ENCODE data around the gene SEC62.

Gene SEC62, protein sequence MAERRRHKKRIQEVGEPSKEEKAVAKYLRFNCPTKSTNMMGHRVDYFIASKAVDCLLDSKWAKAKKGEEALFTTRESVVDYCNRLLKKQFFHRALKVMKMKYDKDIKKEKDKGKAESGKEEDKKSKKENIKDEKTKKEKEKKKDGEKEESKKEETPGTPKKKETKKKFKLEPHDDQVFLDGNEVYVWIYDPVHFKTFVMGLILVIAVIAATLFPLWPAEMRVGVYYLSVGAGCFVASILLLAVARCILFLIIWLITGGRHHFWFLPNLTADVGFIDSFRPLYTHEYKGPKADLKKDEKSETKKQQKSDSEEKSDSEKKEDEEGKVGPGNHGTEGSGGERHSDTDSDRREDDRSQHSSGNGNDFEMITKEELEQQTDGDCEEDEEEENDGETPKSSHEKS

GRCh38 chr3:169966428-169966950, at the start of gene SEC62:
TSS of gene SEC62 (plus strand) at chr3:169966807. CDS start at chr3:169966823, 16 bp downstream.
- Histone ChIP-seq H3K9me3 (ENCODE audit: insufficient read depth, low read length, severe bottlenecking) (no peaks in the 10 kb centered on the region), H3K36me3 (ENCODE audit: insufficient read depth, low read length) (peaks cover 6% of the 10 kb centered on the region), H3K27me3 (ENCODE audit: insufficient read depth, low read length, poor library complexity) (no peaks in the 10 kb centered on the region), H4K20me1 (ENCODE audit: insufficient read depth, low read length) (peaks cover 33% of the 10 kb centered on the region; the same call in 1 of the 2 replicates), H3K4me2 (ENCODE audit: insufficient read depth, low read length) (peak within 1 kb of the TSS; percentile 73), H3K9ac (ENCODE audit: low read depth, low read length) (peak within 1 kb of the TSS; percentile 73), H3K79me2 (ENCODE audit: insufficient read depth, low read length) (peaks cover 52% of the 10 kb centered on the region), H3K27ac (ENCODE audit: low read length) (peak within 1 kb of the TSS; percentile 83), H3K4me3 (ENCODE audit: low read depth in 1 of 2, low read length in 2 of 2) (peak within 1 kb of the TSS; percentile 49 to 80), H2AFZ (ENCODE audit: low read depth, low read length) (peak within 1 kb of the TSS; percentile 93), H3K4me1 (ENCODE audit: insufficient read depth, low read length) (peaks cover 44% of the 10 kb centered on the region)
- ATAC-seq (ENCODE audit: insufficient read depth, low read depth) (peak; percentile 91), DNase-seq (peak; percentile 93)
- TF ChIP-seq, protein P1, sequence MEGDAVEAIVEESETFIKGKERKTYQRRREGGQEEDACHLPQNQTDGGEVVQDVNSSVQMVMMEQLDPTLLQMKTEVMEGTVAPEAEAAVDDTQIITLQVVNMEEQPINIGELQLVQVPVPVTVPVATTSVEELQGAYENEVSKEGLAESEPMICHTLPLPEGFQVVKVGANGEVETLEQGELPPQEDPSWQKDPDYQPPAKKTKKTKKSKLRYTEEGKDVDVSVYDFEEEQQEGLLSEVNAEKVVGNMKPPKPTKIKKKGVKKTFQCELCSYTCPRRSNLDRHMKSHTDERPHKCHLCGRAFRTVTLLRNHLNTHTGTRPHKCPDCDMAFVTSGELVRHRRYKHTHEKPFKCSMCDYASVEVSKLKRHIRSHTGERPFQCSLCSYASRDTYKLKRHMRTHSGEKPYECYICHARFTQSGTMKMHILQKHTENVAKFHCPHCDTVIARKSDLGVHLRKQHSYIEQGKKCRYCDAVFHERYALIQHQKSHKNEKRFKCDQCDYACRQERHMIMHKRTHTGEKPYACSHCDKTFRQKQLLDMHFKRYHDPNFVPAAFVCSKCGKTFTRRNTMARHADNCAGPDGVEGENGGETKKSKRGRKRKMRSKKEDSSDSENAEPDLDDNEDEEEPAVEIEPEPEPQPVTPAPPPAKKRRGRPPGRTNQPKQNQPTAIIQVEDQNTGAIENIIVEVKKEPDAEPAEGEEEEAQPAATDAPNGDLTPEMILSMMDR (IDR thresholded peaks at IDR 0.05; ENCODE audit: borderline replicate concordance, extremely low read depth, low read length, poor library complexity, severe bottlenecking) = peak; percentile 64
- TF ChIP-seq EZH2 (IDR thresholded peaks at IDR 0.05; ENCODE audit: borderline replicate concordance, low read depth, low read length, severe bottlenecking) = no peak

GRCh38 chr3:169923189-169923588, 43.4 kb upstream of the SEC62 start:
- Histone ChIP-seq H3K9ac (ENCODE audit: low read depth, low read length) (no peak overlapping the region), H3K9me3 (ENCODE audit: insufficient read depth, low read length, severe bottlenecking) (no peaks in the 10 kb centered on the region), H4K20me1 (ENCODE audit: insufficient read depth, low read length) (no peaks in the 10 kb centered on the region), H3K27ac (ENCODE audit: low read length) (no peak overlapping the region), H3K4me1 (ENCODE audit: insufficient read depth, low read length) (no peaks in the 10 kb centered on the region), H3K4me3 (ENCODE audit: low read depth in 1 of 2, low read length in 2 of 2) (no peak overlapping the region), H2AFZ (ENCODE audit: low read depth, low read length) (no peak overlapping the region), H3K4me2 (ENCODE audit: insufficient read depth, low read length) (no peak overlapping the region), H3K36me3 (ENCODE audit: insufficient read depth, low read length) (no peaks in the 10 kb centered on the region), H3K79me2 (ENCODE audit: insufficient read depth, low read length) (no peaks in the 10 kb centered on the region), H3K27me3 (ENCODE audit: insufficient read depth, low read length, poor library complexity) (no peaks in the 10 kb centered on the region)
- DNase-seq = no peak
- TF ChIP-seq, protein P1 (IDR thresholded peaks at IDR 0.05; ENCODE audit: borderline replicate concordance, extremely low read depth, low read length, poor library complexity, severe bottlenecking) = no peak
- no peak for TF ChIP-seq EZH2 (IDR thresholded peaks at IDR 0.05; ENCODE audit: borderline replicate concordance, low read depth, low read length, severe bottlenecking)
- no peak for ATAC-seq (ENCODE audit: insufficient read depth, low read depth)

DNA sequence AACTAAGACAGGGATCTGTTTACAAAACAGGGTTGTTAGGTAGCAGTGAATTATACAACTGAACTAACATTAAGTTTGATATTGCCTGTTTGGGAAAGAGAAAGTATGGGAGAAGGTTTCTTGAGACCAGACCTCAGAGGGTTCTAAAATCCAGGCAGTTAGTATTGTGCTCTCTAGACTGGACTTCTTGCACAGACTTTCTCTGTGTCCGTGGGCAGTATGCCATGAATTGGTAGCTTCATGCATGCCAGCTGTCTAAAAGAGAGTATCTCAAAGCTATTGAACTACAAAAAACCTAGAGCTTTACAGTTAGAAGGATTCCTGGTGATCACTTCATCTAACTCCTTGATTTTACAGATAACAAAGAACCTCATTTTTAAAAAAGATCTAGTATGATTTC, 42.8 kb upstream of the SEC62 start:
- DNase-seq (no peak), ATAC-seq (ENCODE audit: insufficient read depth, low read depth) (no peak)

More for the DNA sequence above, 42.8 kb upstream of the SEC62 start:
- Histone ChIP-seq H3K79me2 (ENCODE audit: insufficient read depth, low read length) (no peaks in the 10 kb centered on the region), H3K36me3 (ENCODE audit: insufficient read depth, low read length) (no peaks in the 10 kb centered on the region), H3K4me2 (ENCODE audit: insufficient read depth, low read length) (no peak overlapping the region), H2AFZ (ENCODE audit: low read depth, low read length) (no peak overlapping the region), H3K4me3 (ENCODE audit: low read depth in 1 of 2, low read length in 2 of 2) (no peak overlapping the region), H3K9me3 (ENCODE audit: insufficient read depth, low read length, severe bottlenecking) (no peaks in the 10 kb centered on the region), H3K27me3 (ENCODE audit: insufficient read depth, low read length, poor library complexity) (peaks cover 4% of the 10 kb centered on the region), H3K27ac (ENCODE audit: low read length) (no peak overlapping the region), H3K9ac (ENCODE audit: low read depth, low read length) (no peak overlapping the region), H3K4me1 (ENCODE audit: insufficient read depth, low read length) (no peaks in the 10 kb centered on the region), H4K20me1 (ENCODE audit: insufficient read depth, low read length) (no peaks in the 10 kb centered on the region)
- TF ChIP-seq, protein P1 (IDR thresholded peaks at IDR 0.05; ENCODE audit: borderline replicate concordance, extremely low read depth, low read length, poor library complexity, severe bottlenecking) = no peak
- TF ChIP-seq EZH2 (IDR thresholded peaks at IDR 0.05; ENCODE audit: borderline replicate concordance, low read depth, low read length, severe bottlenecking) = no peak

Measured in DND-41 (cell line).